ENCODE measurements around the gene MAGED1. TPM values are rescaled to one million over a fixed set of nuclear protein-coding genes. Genes with fewer than 3 reads are reported as not detected.

MAGED1 gene
- polyA plus RNA-seq, 1 of the 3 experiments (the other 2 are of a cell fraction): 184 TPM

DNA sequence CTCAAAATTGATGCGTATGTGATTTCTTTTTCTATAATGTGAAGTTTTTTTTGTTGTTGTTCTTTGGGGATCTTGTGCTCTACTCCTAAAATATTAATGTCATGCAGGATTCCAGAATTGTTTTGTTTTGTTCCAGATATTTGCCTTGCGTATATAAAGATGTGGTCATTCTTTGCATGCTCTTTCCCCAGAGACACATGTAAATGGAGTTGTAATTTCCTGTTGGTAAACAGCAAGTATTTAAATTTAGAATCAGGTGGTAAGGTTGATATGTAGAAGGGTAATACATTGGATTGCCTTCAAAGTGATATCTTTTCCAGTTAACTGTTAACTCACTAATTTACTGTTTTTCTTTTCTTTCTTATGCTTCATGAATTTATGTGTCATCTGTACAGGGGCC is 23.1 kb upstream of the MAGED1 start:
- WGBS (ENCODE audit: low lambda C conversion rate): 94% methylated on average over 2 of the region's 2 CpGs
- ChIA-PET CTCF (no interaction called here), POLR2A (no interaction called here)
- no peaks in the 10 kb centered on the region for H3K27me3 ChIP-seq (ENCODE audit: insufficient read depth)
- no peaks in the 10 kb centered on the region for H3K36me3 ChIP-seq (replicated peaks in 1 of 2; ENCODE audit: control insufficient read depth in 1 of 2, insufficient read depth in 2 of 2, low read length in 1 of 2)
- no peaks in the 10 kb centered on the region for H3F3A ChIP-seq (replicated peaks; ENCODE audit: insufficient read depth)
- H3K4me1 ChIP-seq (ENCODE audit: control insufficient read depth in 1 of 2, insufficient read depth in 2 of 2, low read depth in 1 of 2, low read length in 1 of 2): no peaks in the 10 kb centered on the region
- H3K9me2 ChIP-seq: no peaks in the 10 kb centered on the region
- no peaks in the 10 kb centered on the region for H3K9me3 ChIP-seq
- H3K27ac ChIP-seq (ENCODE audit: low read depth in 2 of 2, low read length in 1 of 2): no peak overlapping the region
- TF ChIP-seq TCF12 (IDR thresholded peaks at IDR 0.05): no peak
- no peak for TF ChIP-seq RCOR1 (IDR thresholded peaks at IDR 0.05; ENCODE audit: low read length)
- TF ChIP-seq, protein P1, sequence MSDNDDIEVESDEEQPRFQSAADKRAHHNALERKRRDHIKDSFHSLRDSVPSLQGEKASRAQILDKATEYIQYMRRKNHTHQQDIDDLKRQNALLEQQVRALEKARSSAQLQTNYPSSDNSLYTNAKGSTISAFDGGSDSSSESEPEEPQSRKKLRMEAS (IDR thresholded peaks at IDR 0.05; ENCODE audit: low read depth): no peak
- TF ChIP-seq, protein P2, sequence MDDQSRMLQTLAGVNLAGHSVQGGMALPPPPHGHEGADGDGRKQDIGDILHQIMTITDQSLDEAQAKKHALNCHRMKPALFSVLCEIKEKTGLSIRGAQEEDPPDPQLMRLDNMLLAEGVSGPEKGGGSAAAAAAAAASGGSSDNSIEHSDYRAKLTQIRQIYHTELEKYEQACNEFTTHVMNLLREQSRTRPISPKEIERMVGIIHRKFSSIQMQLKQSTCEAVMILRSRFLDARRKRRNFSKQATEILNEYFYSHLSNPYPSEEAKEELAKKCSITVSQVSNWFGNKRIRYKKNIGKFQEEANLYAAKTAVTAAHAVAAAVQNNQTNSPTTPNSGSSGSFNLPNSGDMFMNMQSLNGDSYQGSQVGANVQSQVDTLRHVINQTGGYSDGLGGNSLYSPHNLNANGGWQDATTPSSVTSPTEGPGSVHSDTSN (IDR thresholded peaks at IDR 0.05): no peak
- TF ChIP-seq JUND (IDR thresholded peaks at IDR 0.05): no peak
- no peak for TF ChIP-seq RFX5 (IDR thresholded peaks at IDR 0.05; ENCODE audit: low read length)
- no peak for TF ChIP-seq TEAD4 (IDR thresholded peaks at IDR 0.05; ENCODE audit: borderline replicate concordance, insufficient read depth)
- TF ChIP-seq RAD21 (IDR thresholded peaks at IDR 0.05; ENCODE audit: low read length): no peak
- TF ChIP-seq GATA2 (CRISPR knock-in tag; IDR thresholded peaks at IDR 0.05): no peak
- TF ChIP-seq FOXM1 (IDR thresholded peaks at IDR 0.05; ENCODE audit: low read depth): no peak
- H3K4me2 ChIP-seq: no peak overlapping the region
- H2AFZ ChIP-seq (ENCODE audit: low read depth): no peak overlapping the region
- H3K4me3 ChIP-seq (ENCODE audit: low read depth in 2 of 2, low read length in 1 of 2): no peak overlapping the region
- H4K20me1 ChIP-seq (ENCODE audit: insufficient read depth): no peaks in the 10 kb centered on the region
- no peak overlapping the region for H3K9ac ChIP-seq
- no peaks in the 10 kb centered on the region for H3K79me2 ChIP-seq (ENCODE audit: insufficient read depth)
- DNase-seq: no peak

DNA sequence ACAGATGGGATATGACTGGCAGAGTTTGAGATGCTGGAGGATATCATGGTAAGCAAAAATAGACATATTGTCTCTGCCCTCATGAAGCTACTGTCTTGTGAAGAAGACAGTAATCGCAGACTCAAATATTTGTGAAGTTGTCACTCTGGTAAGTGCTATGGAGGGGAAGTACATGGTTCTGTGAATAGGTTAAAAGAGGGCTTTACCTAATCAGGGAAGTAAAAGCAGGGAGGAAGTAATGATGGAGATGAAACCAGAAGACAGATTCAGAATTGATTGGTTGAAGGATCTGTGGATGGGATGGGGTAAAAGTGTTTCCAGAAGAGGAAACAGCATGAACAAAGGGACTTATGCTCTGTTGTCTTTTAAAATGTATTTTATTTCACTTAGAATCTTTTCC is 19.3 kb upstream of the MAGED1 start:
- no peaks in the 10 kb centered on the region for H3K9me2 ChIP-seq
- no peaks in the 10 kb centered on the region for H4K20me1 ChIP-seq (ENCODE audit: insufficient read depth)
- H3K4me3 ChIP-seq (ENCODE audit: low read depth in 2 of 2, low read length in 1 of 2): no peak overlapping the region
- DNase-seq: no peak
- ChIA-PET CTCF (interaction anchor here (0.6 to 2.1 kb wide), 2 partner anchors 9 to 12 kb away, joined by 3 to 6 read pairs; no protein-coding TSS in a partner anchor), POLR2A (no interaction called here)
- no peaks in the 10 kb centered on the region for H3K79me2 ChIP-seq (ENCODE audit: insufficient read depth)
- H3K36me3 ChIP-seq (replicated peaks in 1 of 2; ENCODE audit: control insufficient read depth in 1 of 2, insufficient read depth in 2 of 2, low read length in 1 of 2): no peaks in the 10 kb centered on the region
- WGBS (ENCODE audit: low lambda C conversion rate): 88% methylated on average over 1 of the region's 1 CpG
- no peak for TF ChIP-seq ELF1 (IDR thresholded peaks at IDR 0.05)
- no peak for TF ChIP-seq NRF1 (IDR thresholded peaks at IDR 0.05; ENCODE audit: low read depth, low read length)
- TF ChIP-seq SMC3 (IDR thresholded peaks at IDR 0.05; ENCODE audit: low read depth, low read length): no peak
- TF ChIP-seq, protein P3, sequence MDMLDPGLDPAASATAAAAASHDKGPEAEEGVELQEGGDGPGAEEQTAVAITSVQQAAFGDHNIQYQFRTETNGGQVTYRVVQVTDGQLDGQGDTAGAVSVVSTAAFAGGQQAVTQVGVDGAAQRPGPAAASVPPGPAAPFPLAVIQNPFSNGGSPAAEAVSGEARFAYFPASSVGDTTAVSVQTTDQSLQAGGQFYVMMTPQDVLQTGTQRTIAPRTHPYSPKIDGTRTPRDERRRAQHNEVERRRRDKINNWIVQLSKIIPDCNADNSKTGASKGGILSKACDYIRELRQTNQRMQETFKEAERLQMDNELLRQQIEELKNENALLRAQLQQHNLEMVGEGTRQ (IDR thresholded peaks at IDR 0.05; ENCODE audit: borderline replicate concordance, low read depth, low read length): no peak
- no peak for TF ChIP-seq FOSL2 (IDR thresholded peaks at IDR 0.05; ENCODE audit: borderline replicate concordance, low read depth)
- TF ChIP-seq RCOR1 (IDR thresholded peaks at IDR 0.05; ENCODE audit: low read length): no peak
- TF ChIP-seq, protein P4, sequence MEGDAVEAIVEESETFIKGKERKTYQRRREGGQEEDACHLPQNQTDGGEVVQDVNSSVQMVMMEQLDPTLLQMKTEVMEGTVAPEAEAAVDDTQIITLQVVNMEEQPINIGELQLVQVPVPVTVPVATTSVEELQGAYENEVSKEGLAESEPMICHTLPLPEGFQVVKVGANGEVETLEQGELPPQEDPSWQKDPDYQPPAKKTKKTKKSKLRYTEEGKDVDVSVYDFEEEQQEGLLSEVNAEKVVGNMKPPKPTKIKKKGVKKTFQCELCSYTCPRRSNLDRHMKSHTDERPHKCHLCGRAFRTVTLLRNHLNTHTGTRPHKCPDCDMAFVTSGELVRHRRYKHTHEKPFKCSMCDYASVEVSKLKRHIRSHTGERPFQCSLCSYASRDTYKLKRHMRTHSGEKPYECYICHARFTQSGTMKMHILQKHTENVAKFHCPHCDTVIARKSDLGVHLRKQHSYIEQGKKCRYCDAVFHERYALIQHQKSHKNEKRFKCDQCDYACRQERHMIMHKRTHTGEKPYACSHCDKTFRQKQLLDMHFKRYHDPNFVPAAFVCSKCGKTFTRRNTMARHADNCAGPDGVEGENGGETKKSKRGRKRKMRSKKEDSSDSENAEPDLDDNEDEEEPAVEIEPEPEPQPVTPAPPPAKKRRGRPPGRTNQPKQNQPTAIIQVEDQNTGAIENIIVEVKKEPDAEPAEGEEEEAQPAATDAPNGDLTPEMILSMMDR (IDR thresholded peaks at IDR 0.05): no peak
- no peak for TF ChIP-seq FOXJ3 (CRISPR knock-in tag; IDR thresholded peaks at IDR 0.05)
- TF ChIP-seq, protein P5, sequence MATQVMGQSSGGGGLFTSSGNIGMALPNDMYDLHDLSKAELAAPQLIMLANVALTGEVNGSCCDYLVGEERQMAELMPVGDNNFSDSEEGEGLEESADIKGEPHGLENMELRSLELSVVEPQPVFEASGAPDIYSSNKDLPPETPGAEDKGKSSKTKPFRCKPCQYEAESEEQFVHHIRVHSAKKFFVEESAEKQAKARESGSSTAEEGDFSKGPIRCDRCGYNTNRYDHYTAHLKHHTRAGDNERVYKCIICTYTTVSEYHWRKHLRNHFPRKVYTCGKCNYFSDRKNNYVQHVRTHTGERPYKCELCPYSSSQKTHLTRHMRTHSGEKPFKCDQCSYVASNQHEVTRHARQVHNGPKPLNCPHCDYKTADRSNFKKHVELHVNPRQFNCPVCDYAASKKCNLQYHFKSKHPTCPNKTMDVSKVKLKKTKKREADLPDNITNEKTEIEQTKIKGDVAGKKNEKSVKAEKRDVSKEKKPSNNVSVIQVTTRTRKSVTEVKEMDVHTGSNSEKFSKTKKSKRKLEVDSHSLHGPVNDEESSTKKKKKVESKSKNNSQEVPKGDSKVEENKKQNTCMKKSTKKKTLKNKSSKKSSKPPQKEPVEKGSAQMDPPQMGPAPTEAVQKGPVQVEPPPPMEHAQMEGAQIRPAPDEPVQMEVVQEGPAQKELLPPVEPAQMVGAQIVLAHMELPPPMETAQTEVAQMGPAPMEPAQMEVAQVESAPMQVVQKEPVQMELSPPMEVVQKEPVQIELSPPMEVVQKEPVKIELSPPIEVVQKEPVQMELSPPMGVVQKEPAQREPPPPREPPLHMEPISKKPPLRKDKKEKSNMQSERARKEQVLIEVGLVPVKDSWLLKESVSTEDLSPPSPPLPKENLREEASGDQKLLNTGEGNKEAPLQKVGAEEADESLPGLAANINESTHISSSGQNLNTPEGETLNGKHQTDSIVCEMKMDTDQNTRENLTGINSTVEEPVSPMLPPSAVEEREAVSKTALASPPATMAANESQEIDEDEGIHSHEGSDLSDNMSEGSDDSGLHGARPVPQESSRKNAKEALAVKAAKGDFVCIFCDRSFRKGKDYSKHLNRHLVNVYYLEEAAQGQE (IDR thresholded peaks at IDR 0.05; ENCODE audit: low read depth, low read length): no peak
- TF ChIP-seq GATA2 (CRISPR knock-in tag; IDR thresholded peaks at IDR 0.05): no peak
- no peak for TF ChIP-seq GABPA (IDR thresholded peaks at IDR 0.05; ENCODE audit: low read depth)
- TF ChIP-seq, protein P2 (IDR thresholded peaks at IDR 0.05): no peak
- no peak for TF ChIP-seq JUND (IDR thresholded peaks at IDR 0.05)
- no peak overlapping the region for H3K27ac ChIP-seq (ENCODE audit: low read depth in 2 of 2, low read length in 1 of 2)
- H2AFZ ChIP-seq (ENCODE audit: low read depth): no peak overlapping the region
- H3K4me1 ChIP-seq (ENCODE audit: control insufficient read depth in 1 of 2, insufficient read depth in 2 of 2, low read depth in 1 of 2, low read length in 1 of 2): no peaks in the 10 kb centered on the region
- H3F3A ChIP-seq (replicated peaks; ENCODE audit: insufficient read depth): no peaks in the 10 kb centered on the region
- no peaks in the 10 kb centered on the region for H3K9me3 ChIP-seq
- no peak overlapping the region for H3K4me2 ChIP-seq
- H3K9ac ChIP-seq: no peak overlapping the region
- no peaks in the 10 kb centered on the region for H3K27me3 ChIP-seq (ENCODE audit: insufficient read depth)

All from SK-N-SH (cell line).